HL-60 (cell line): Measurements from ENCODE around the gene DCXR.

ENCODE experiments used
- CTCF ChIP-seq: IDR thresholded peaks from one replicate; pipeline ENCODE4 v1.5.1; 2011; ENCODE audit warnings: low read length, control low read depth, inconsistent platforms; ENCODE audit not compliant: insufficient read depth
- POLR2AphosphoS5 ChIP-seq: IDR thresholded peaks from 2 replicates; pipeline ENCODE4 v1.6.1; 2012; ENCODE audit warnings: low read depth

GRCh38 chr17:82073446-82073845, 35.9 kb upstream of the DCXR start:
- TF ChIP-seq POLR2AphosphoS5 (no peak), CTCF (no peak)
